GM13976 (cell line): ENCODE measurements around the gene ZFP36L1.

Experiments
- DNase-seq: peaks from one replicate; pipeline ENCODE4 v3.0.0; 2012; ENCODE audit warnings: low spot score
- CTCF ChIP-seq: IDR thresholded peaks from 2 replicates; pipeline ENCODE4 v1.5.1; 2012; ENCODE audit warnings: borderline replicate concordance, mild to moderate bottlenecking; ENCODE audit not compliant: insufficient read depth; ENCODE audit errors: extremely low read depth, missing control alignments, control extremely low read depth
- in situ Hi-C: fragments of 300-500 bp; cut with MboI; formaldehyde crosslinking; loops from one replicate; pipeline ENCODE4 v1.12.0; 2022; ENCODE audit warnings: low sequenced_read_pairs, mixed read lengths, inconsistent platforms; ENCODE audit not compliant: unreplicated experiment

The ZFP36L1 gene

DNA sequence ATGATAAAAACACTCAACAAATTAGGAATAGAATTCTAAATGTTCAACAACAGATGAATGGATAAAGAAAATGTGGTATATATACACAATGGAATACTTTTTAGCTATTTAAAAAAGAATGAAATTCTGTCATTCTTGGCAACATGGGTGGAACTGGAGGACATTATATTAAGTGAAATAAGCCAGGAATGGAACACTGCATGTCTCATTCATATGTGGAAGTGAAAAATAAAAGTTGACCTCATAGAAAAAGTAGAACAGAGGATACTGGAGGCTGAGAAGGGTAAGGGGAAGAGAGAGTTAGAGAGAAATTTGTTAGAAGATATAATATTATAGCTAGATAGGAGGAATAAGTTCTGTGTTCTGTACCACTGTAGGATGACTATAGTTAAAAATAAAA lies 35.8 kb upstream of the ZFP36L1 start:
- no peak for TF ChIP-seq CTCF
- no peak for DNase-seq
- in situ Hi-C loops, result loop anchor here (10.0 to 25.0 kb wide), 2 partner anchors 884 to 991 kb away; no protein-coding TSS in a partner anchor

DNA sequence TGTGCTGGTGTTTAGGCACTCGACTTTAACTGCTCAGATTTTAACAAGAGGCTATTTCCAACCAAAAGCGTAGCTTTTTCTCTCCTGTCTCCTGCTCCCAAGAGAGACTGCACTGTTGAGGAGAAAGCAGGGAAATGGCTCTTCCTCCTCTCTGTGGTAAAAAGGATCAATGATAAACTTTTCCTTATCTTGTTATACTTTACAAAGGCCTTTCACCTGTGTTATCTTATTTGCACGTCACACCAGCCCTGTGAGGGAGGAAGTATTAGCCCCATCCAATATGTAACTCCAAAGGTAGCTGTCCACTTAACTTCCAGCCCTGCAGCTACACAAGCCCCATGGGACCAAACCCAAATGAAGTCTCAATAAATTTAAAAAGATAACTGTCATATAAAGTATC lies 32.9 kb upstream of the ZFP36L1 start:
- DNase-seq, result no peak
- no peak for TF ChIP-seq CTCF
- in situ Hi-C loops, result loop anchor here (10.0 to 25.0 kb wide), 2 partner anchors 881 to 988 kb away; no protein-coding TSS in a partner anchor

GRCh38 chr14:68824517-68825347 lies 31.9 kb upstream of the ZFP36L1 start:
- peak; percentile 72 for DNase-seq
- in situ Hi-C loops, result loop anchor here (10.0 to 25.0 kb wide), 2 partner anchors 880 to 987 kb away; no protein-coding TSS in a partner anchor
- peak; percentile 84 for TF ChIP-seq CTCF

DNA sequence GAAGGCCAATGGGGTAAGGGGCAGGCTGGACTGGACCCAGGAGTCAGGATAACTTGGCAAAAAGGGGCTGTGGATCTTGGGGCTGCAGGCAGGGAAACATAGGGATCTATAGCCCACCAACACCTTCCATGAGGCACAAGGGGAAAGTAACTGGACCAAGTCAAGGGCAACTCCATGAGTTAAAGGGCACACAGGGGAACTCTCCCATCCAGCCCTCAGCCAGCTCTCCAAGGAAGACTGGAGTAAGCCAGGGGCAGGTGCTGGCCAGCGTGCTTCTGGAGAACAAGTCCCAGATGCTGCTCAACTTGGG lies 31.3 kb upstream of the ZFP36L1 start:
- in situ Hi-C loops, result loop anchor here (10.0 kb wide), 1 partner anchor 879 kb away; no protein-coding TSS in a partner anchor
- TF ChIP-seq CTCF, result no peak
- DNase-seq, result no peak

DNA sequence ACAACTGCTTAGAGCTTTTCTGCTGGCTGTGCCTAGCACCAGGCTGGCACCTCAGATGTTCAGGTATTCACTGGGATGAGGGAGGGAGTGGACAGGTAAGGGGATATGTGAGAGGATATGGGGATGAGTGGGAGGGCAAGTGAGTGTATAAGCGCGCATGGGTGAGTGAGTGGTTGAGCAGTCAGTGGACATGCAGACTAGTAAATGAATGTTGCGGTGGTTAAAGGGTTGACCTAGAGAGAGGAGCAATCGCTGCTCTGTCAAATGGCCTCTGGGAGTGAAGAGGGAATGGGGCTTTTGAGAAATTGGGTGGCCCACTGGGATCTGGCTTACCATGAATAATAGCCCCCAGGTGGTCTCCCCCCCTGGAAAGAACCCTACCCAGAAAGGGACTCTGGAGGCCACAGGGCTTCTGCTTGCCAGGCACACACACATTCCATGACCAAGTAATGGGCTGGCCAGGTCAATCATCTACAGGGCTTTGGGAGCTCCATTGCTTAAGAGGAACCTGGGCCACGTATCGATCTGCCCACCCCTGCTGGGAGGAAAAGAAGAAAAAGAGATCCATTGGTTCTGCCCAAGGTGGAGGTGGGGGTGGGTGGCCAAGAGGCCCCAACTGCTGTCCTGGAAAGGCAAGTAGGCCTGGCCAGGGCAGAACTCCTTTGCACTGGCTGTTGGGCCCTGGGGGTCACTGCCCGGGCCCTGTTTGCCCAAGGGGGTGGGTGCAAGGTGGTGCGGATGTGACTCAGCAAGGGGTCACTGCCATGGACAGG lies 30.8 kb upstream of the ZFP36L1 start:
- in situ Hi-C loops, result loop anchor here (10.0 kb wide), 1 partner anchor 879 kb away; no protein-coding TSS in a partner anchor
- no peak for TF ChIP-seq CTCF
- no peak for DNase-seq

DNA sequence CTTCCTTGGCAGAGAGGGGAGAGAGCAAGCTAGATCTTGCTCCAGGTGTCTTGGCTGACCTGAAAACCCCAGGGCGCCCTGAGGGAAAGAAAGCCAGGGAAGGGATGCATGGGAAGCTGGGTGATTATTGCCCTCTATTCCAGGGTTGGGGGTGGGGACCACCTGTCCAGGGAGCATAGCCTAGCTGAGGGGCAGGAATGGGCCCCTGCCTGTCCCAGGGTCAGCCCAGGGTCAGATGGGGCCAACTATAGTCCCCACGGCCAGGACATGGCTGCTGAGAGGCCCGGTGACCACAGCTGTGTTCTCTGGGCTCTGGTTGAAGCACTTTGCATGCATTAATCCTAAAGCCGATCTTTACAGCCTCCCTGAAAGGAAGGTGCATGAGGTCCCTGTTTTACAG lies 30.1 kb upstream of the ZFP36L1 start:
- no peak for DNase-seq
- in situ Hi-C loops, result loop anchor here (10.0 kb wide), 1 partner anchor 878 kb away; no protein-coding TSS in a partner anchor
- TF ChIP-seq CTCF, result no peak
